ENCODE measurements around the gene CSNK1A1. TPM values are rescaled to one million over a fixed set of nuclear protein-coding genes. Genes with fewer than 3 reads are reported as not detected.
"Not testable (repeated sequence)": the region's sequence is repeated elsewhere in the genome, so short reads cannot be mapped to it uniquely, and the experiment has no call there.

CSNK1A1 gene
- total RNA-seq: 100 to 1,000 TPM; 183 to 188 TPM

GRCh38 chr5:149551227-149552037 lies at the start of gene CSNK1A1:
Gene CSNK1A1, minus strand, starts transcription at chr5:149551439. Its CDS starts 475 bp downstream, at chr5:149550964.
- peak within 1 kb of the TSS; percentile 99 for H3K27ac Mint-ChIP-seq
- H3K9me3 Mint-ChIP-seq: no peaks in the 10 kb centered on the region
- intact Hi-C loops (cut with micrococcal nuclease): loop anchor here (1.0 to 5.0 kb wide), 9 partner anchors 10 to 1601 kb away; partner anchors contain the start of genes FBXO38, GRPEL2 and TCOF1
- peak within 1 kb of the TSS; percentile 97 for H3K4me3 Mint-ChIP-seq
- CTCF ChIA-PET: interaction anchor here (0.6 to 4.8 kb wide), 16 partner anchors 8 to 199 kb away, joined by 3 to 34 read pairs (median 3); no protein-coding TSS in a partner anchor
- peak; percentile 99 for DNase-seq
- peaks cover 39% of the 10 kb centered on the region for H3K36me3 Mint-ChIP-seq (ENCODE audit: low read depth)
- H3K27me3 Mint-ChIP-seq (ENCODE audit: low read depth): no peaks in the 10 kb centered on the region
- H3K4me1 Mint-ChIP-seq (ENCODE audit: low read depth): peaks cover 31% of the 10 kb centered on the region

- intact Hi-C loops (cut with micrococcal nuclease): no loop called here
- Mint-ChIP-seq H3K36me3 (ENCODE audit: low read depth) (no peaks in the 10 kb centered on the region), H3K27ac (no peak overlapping the region), H3K27me3 (ENCODE audit: low read depth) (no peaks in the 10 kb centered on the region), H3K4me3 (no peak overlapping the region), H3K9me3 (no peaks in the 10 kb centered on the region), H3K4me1 (ENCODE audit: low read depth) (no peaks in the 10 kb centered on the region)
- CTCF ChIA-PET: no interaction called here
- DNase-seq: no peak
These were observed 49.7 kb upstream of the CSNK1A1 start for GRCh38 chr5:149600932-149601331.

- no peaks in the 10 kb centered on the region for H3K4me1 Mint-ChIP-seq (ENCODE audit: low read depth)
- CTCF ChIA-PET: no interaction called here
- no peak overlapping the region for H3K4me3 Mint-ChIP-seq
- intact Hi-C loops (cut with micrococcal nuclease): no loop called here
- no peak overlapping the region for H3K27ac Mint-ChIP-seq
- no peaks in the 10 kb centered on the region for H3K9me3 Mint-ChIP-seq
- H3K36me3 Mint-ChIP-seq (ENCODE audit: low read depth): no peaks in the 10 kb centered on the region
- no peak for DNase-seq
- no peaks in the 10 kb centered on the region for H3K27me3 Mint-ChIP-seq (ENCODE audit: low read depth)
These were observed 48.1 kb upstream of the CSNK1A1 start for GRCh38 chr5:149599375-149599774.

- no peak for DNase-seq
- H3K27ac Mint-ChIP-seq: no peak overlapping the region
- H3K9me3 Mint-ChIP-seq: no peaks in the 10 kb centered on the region
- intact Hi-C loops (cut with micrococcal nuclease): no loop called here
- no peaks in the 10 kb centered on the region for H3K4me1 Mint-ChIP-seq (ENCODE audit: low read depth)
- CTCF ChIA-PET: interaction anchor here (1.4 kb wide), 1 partner anchor 218 kb away, joined by 3 read pairs; no protein-coding TSS in a partner anchor
- H3K27me3 Mint-ChIP-seq (ENCODE audit: low read depth): no peaks in the 10 kb centered on the region
- no peaks in the 10 kb centered on the region for H3K36me3 Mint-ChIP-seq (ENCODE audit: low read depth)
- no peak overlapping the region for H3K4me3 Mint-ChIP-seq
These were observed 47.7 kb upstream of the CSNK1A1 start for GRCh38 chr5:149598966-149599365.

- H3K9me3 Mint-ChIP-seq; DNase-seq; H3K4me1 Mint-ChIP-seq (ENCODE audit: low read depth); intact Hi-C loops (cut with micrococcal nuclease); H3K4me3 Mint-ChIP-seq; H3K27me3 Mint-ChIP-seq (ENCODE audit: low read depth); H3K27ac Mint-ChIP-seq; H3K36me3 Mint-ChIP-seq (ENCODE audit: low read depth): not testable (repeated sequence)
- CTCF ChIA-PET: interaction anchor here (0.7 to 1.4 kb wide), 3 partner anchors 33 to 217 kb away, joined by 3 read pairs; no protein-coding TSS in a partner anchor
These were observed 47.0 kb upstream of the CSNK1A1 start for GRCh38 chr5:149598234-149598633.

- H3K27ac Mint-ChIP-seq: no peak overlapping the region
- no peaks in the 10 kb centered on the region for H3K4me1 Mint-ChIP-seq (ENCODE audit: low read depth)
- H3K9me3 Mint-ChIP-seq: no peaks in the 10 kb centered on the region
- intact Hi-C loops (cut with micrococcal nuclease): no loop called here
- no peaks in the 10 kb centered on the region for H3K36me3 Mint-ChIP-seq (ENCODE audit: low read depth)
- H3K4me3 Mint-ChIP-seq: no peak overlapping the region
- CTCF ChIA-PET: interaction anchor here (0.6 to 1.4 kb wide), 5 partner anchors 21 to 216 kb away, joined by 3 to 4 read pairs (median 3); no protein-coding TSS in a partner anchor
- no peaks in the 10 kb centered on the region for H3K27me3 Mint-ChIP-seq (ENCODE audit: low read depth)
- no peak for DNase-seq
These were observed 46.4 kb upstream of the CSNK1A1 start for GRCh38 chr5:149597618-149598017.

GRCh38 chr5:149596712-149597111 lies 45.5 kb upstream of the CSNK1A1 start:
- CTCF ChIA-PET: interaction anchor here (1.2 kb wide), 1 partner anchor 21 kb away, joined by 4 read pairs; no protein-coding TSS in a partner anchor
- DNase-seq: no peak
- H3K27ac Mint-ChIP-seq: no peak overlapping the region

GRCh38 chr5:149595105-149595504 lies 43.9 kb upstream of the CSNK1A1 start:
- DNase-seq; H3K27ac Mint-ChIP-seq; H3K36me3 Mint-ChIP-seq (ENCODE audit: low read depth); H3K9me3 Mint-ChIP-seq; H3K4me3 Mint-ChIP-seq; H3K4me1 Mint-ChIP-seq (ENCODE audit: low read depth); H3K27me3 Mint-ChIP-seq (ENCODE audit: low read depth); intact Hi-C loops (cut with micrococcal nuclease): not testable (repeated sequence)
- CTCF ChIA-PET: interaction anchor here (0.6 to 0.7 kb wide), 2 partner anchors 153 to 213 kb away, joined by 3 to 4 read pairs; no protein-coding TSS in a partner anchor

More at GRCh38 chr5:149596712-149597111, 45.5 kb upstream of the CSNK1A1 start:
- no peaks in the 10 kb centered on the region for H3K9me3 Mint-ChIP-seq
- H3K27me3 Mint-ChIP-seq (ENCODE audit: low read depth): no peaks in the 10 kb centered on the region
- H3K36me3 Mint-ChIP-seq (ENCODE audit: low read depth): no peaks in the 10 kb centered on the region
- intact Hi-C loops (cut with micrococcal nuclease): no loop called here
- no peak overlapping the region for H3K4me3 Mint-ChIP-seq
- no peaks in the 10 kb centered on the region for H3K4me1 Mint-ChIP-seq (ENCODE audit: low read depth)

GRCh38 chr5:149594206-149594895 lies 43.1 kb upstream of the CSNK1A1 start:
- no peaks in the 10 kb centered on the region for H3K4me1 Mint-ChIP-seq (ENCODE audit: low read depth)
- no peak overlapping the region for H3K27ac Mint-ChIP-seq
- no peak for DNase-seq
- no peaks in the 10 kb centered on the region for H3K36me3 Mint-ChIP-seq (ENCODE audit: low read depth)
- no peak overlapping the region for H3K4me3 Mint-ChIP-seq
- H3K9me3 Mint-ChIP-seq: no peaks in the 10 kb centered on the region
- CTCF ChIA-PET: interaction anchor here (0.7 kb wide), 1 partner anchor 212 kb away, joined by 3 read pairs; no protein-coding TSS in a partner anchor
- H3K27me3 Mint-ChIP-seq (ENCODE audit: low read depth): no peaks in the 10 kb centered on the region
- intact Hi-C loops (cut with micrococcal nuclease): no loop called here

- CTCF ChIA-PET: interaction anchor here (0.8 to 1.3 kb wide), 4 partner anchors 10 to 164 kb away, joined by 3 to 4 read pairs (median 4); no protein-coding TSS in a partner anchor
- intact Hi-C loops (cut with micrococcal nuclease): no loop called here
- Mint-ChIP-seq H3K4me1 (ENCODE audit: low read depth) (no peaks in the 10 kb centered on the region), H3K27me3 (ENCODE audit: low read depth) (no peaks in the 10 kb centered on the region), H3K4me3 (no peak overlapping the region), H3K27ac (no peak overlapping the region), H3K36me3 (ENCODE audit: low read depth) (no peaks in the 10 kb centered on the region), H3K9me3 (no peaks in the 10 kb centered on the region)
- DNase-seq: no peak
These were observed 42.1 kb upstream of the CSNK1A1 start for GRCh38 chr5:149593370-149593769.

GRCh38 chr5:149588936-149589335 lies 37.7 kb upstream of the CSNK1A1 start:
- Mint-ChIP-seq H3K4me1 (ENCODE audit: low read depth) (peaks cover 16% of the 10 kb centered on the region), H3K36me3 (ENCODE audit: low read depth) (no peaks in the 10 kb centered on the region), H3K9me3 (no peaks in the 10 kb centered on the region), H3K27me3 (ENCODE audit: low read depth) (no peaks in the 10 kb centered on the region), H3K4me3 (no peak overlapping the region), H3K27ac (no peak overlapping the region)
- CTCF ChIA-PET: interaction anchor here (0.7 kb wide), 2 partner anchors 24 to 26 kb away, joined by 3 read pairs; no protein-coding TSS in a partner anchor
- DNase-seq: no peak
- intact Hi-C loops (cut with micrococcal nuclease): no loop called here

GRCh38 chr5:149586708-149587318 lies 35.6 kb upstream of the CSNK1A1 start:
- H3K27ac Mint-ChIP-seq: no peak overlapping the region
- intact Hi-C loops (cut with micrococcal nuclease): loop anchor here (1.0 kb wide), 1 partner anchor 11 kb away; no protein-coding TSS in a partner anchor

More at GRCh38 chr5:149586708-149587318, 35.6 kb upstream of the CSNK1A1 start:
- Mint-ChIP-seq H3K4me3 (no peak overlapping the region), H3K27me3 (ENCODE audit: low read depth) (no peaks in the 10 kb centered on the region), H3K9me3 (no peaks in the 10 kb centered on the region), H3K36me3 (ENCODE audit: low read depth) (no peaks in the 10 kb centered on the region), H3K4me1 (ENCODE audit: low read depth) (peaks cover 17% of the 10 kb centered on the region)
- CTCF ChIA-PET: interaction anchor here (0.6 to 1.8 kb wide), 6 partner anchors 9 to 787 kb away, joined by 3 to 8 read pairs (median 4); no protein-coding TSS in a partner anchor
- no peak for DNase-seq
